Fibroblast of lung (primary cell): Measurements from ENCODE around the gene PLCD4. TPM values are rescaled to one million over a fixed set of nuclear protein-coding genes. Genes with fewer than 3 reads are reported as not detected.

ENCODE experiments used
- DNase-seq, 2 donors: peaks; one replicate each; pipeline versions ENCODE4 v3.0.0 to v3.0.0-alpha.2; 2010; ENCODE audit warnings: low read depth in 2 of 2
- H2AFZ ChIP-seq: 2 replicates; pipeline ENCODE4 v1.5.1; 2012; ENCODE audit warnings: low read length, control low read depth, inconsistent platforms
- H3K27ac ChIP-seq: 2 replicates; pipeline ENCODE4 v1.5.1; 2011; ENCODE audit warnings: low read length, control low read depth; ENCODE audit not compliant: insufficient read depth
- H3K27me3 ChIP-seq: 2 replicates; pipeline ENCODE4 v1.5.1; 2011; ENCODE audit warnings: mild to moderate bottlenecking, low read length; ENCODE audit not compliant: control insufficient read depth, insufficient read depth
- H3K36me3 ChIP-seq: 2 replicates; pipeline ENCODE4 v1.5.1; 2011; ENCODE audit warnings: low read length; ENCODE audit not compliant: control insufficient read depth, insufficient read depth
- H3K4me1 ChIP-seq: 2 replicates; pipeline ENCODE4 v1.5.1; 2011; ENCODE audit warnings: low read length; ENCODE audit not compliant: control insufficient read depth, insufficient read depth; ENCODE audit errors: extremely low read depth
- H3K4me2 ChIP-seq: 2 replicates; pipeline ENCODE4 v1.5.1; 2011; ENCODE audit warnings: low read length, control low read depth; ENCODE audit not compliant: insufficient read depth; ENCODE audit errors: extremely low read depth
- H3K4me3 ChIP-seq, 4 experiments: fragments of 200-600 bp in 1 of 4; sonication (generic) in 1 of 4; replicated peaks in 1 of 4; 2 replicates each; pipeline ENCODE4 v1.5.1; 2011 to 2016; ENCODE audit warnings: low read length in 4 of 4, low read depth in 3 of 4, mild to moderate bottlenecking in 3 of 4, control low read depth in 2 of 4, inconsistent platforms in 1 of 4, mixed read lengths in 1 of 4; ENCODE audit not compliant: insufficient read depth in 1 of 4; ENCODE audit errors: control extremely low read depth in 1 of 4
- H3K79me2 ChIP-seq: 2 replicates; pipeline ENCODE4 v1.5.1; 2012; ENCODE audit warnings: mild to moderate bottlenecking, low read length, inconsistent platforms; ENCODE audit not compliant: control insufficient read depth, insufficient read depth
- H3K9ac ChIP-seq: 2 replicates; pipeline ENCODE4 v1.5.1; 2011; ENCODE audit warnings: mild to moderate bottlenecking, low read length, control low read depth; ENCODE audit not compliant: insufficient read depth
- H3K9me3 ChIP-seq: 2 replicates; pipeline ENCODE4 v1.5.1; 2012; ENCODE audit warnings: low read depth, low read length; ENCODE audit not compliant: control insufficient read depth, insufficient read depth
- H4K20me1 ChIP-seq: 2 replicates; pipeline ENCODE4 v1.5.1; 2011; ENCODE audit warnings: low read length; ENCODE audit not compliant: control insufficient read depth, insufficient read depth; ENCODE audit errors: extremely low read depth
- CTCF ChIP-seq, 2 donors: IDR thresholded peaks in 1 of 2; conservative IDR thresholded peaks in 1 of 2; 1 replicate in 1 of 2; 2 replicates in 1 of 2; pipeline ENCODE4 v1.5.1; 2011 to 2012; ENCODE audit warnings: low read length in 2 of 2, control low read depth in 1 of 2, inconsistent platforms in 1 of 2, low read depth in 1 of 2, mild to moderate bottlenecking in 1 of 2
- EZH2 ChIP-seq: IDR thresholded peaks from 2 replicates; pipeline ENCODE4 v1.5.1; 2012; ENCODE audit warnings: low read length, control low read depth, mild to moderate bottlenecking; ENCODE audit errors: missing control alignments
- polyA plus RNA-seq, 2 donors: library from polyadenylated mRNA; depleted of rRNA in 1 of 2; stranded (reverse) in 1 of 2; unstranded in 1 of 2; fragments of >200 nt; gene quantifications; 2 replicates each; pipeline ENCODE4 v1.2.1, GENCODE V29; 2011 to 2012; ENCODE audit warnings: missing spikeins in 1 of 2
- total RNA-seq: library from RNA; depleted of rRNA; stranded (reverse); fragments of >200 nt; gene quantifications from 2 replicates; pipeline ENCODE4 v1.2.1, GENCODE V29; 2014

Gene PLCD4
- total and polyA plus RNA-seq, 2 donors (not counting 1 experiment from before 2014, with no cell fraction given), result 5.8 to 10.7 TPM

DNA sequence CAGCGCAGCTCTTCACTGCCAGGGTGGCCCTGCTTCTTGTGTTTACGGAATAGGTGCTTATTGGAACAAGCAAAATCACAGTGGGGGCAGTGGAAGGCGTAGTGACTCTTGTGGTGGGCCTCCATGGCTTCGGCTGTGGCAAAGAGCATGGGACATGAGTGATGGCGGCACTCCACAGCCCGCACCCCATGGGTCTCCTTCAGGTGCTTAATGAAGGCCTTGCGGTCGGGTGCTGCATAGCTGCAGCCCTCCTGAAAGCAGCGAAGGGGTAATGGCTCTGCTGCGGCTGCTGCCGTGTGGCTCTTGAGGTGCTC is 41.0 kb downstream of the PLCD4 start:
- Histone ChIP-seq H4K20me1 (no peaks in the 10 kb centered on the region), H3K27ac (no peak overlapping the region), H3K27me3 (no peaks in the 10 kb centered on the region), H3K9me3 (no peaks in the 10 kb centered on the region), H3K9ac (no peak overlapping the region), H2AFZ (no peak overlapping the region), H3K36me3 (peaks cover 16% of the 10 kb centered on the region), H3K4me3 (no peak overlapping the region), H3K4me2 (no peak overlapping the region), H3K79me2 (no peaks in the 10 kb centered on the region), H3K4me1 (no peaks in the 10 kb centered on the region)
- no peak for DNase-seq
- no peak for TF ChIP-seq EZH2

DNA sequence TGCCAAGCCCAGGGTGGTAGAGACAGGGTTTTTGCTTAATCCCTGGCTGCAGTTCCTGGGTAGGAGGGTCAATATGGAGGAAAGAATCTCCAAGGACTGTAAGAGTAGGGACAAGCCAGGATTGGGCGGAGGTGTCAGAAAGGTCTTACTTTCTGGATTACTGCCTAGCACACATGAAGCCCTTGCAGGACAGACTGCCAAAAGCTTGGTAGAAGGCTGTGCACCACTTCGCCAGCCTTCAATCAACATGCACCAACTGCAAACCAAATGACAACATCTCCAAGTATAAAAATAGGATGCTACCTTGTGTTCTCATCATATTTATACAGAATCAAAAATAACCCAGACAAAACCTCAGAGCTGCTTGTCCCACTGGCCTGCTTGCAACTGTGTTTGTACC is 48.1 kb downstream of the PLCD4 start:
- Histone ChIP-seq H3K9ac (no peak overlapping the region), H3K27me3 (no peaks in the 10 kb centered on the region), H3K27ac (no peak overlapping the region), H3K9me3 (no peaks in the 10 kb centered on the region), H3K79me2 (peaks cover 20% of the 10 kb centered on the region), H3K4me3 (no peak overlapping the region), H3K4me2 (no peak overlapping the region), H2AFZ (no peak overlapping the region), H3K4me1 (no peaks in the 10 kb centered on the region), H4K20me1 (no peaks in the 10 kb centered on the region), H3K36me3 (peaks cover 10% of the 10 kb centered on the region)
- DNase-seq, result no peak
- TF ChIP-seq CTCF (conservative IDR thresholded peaks at IDR 0.05 in 1 of 2, IDR thresholded peaks at IDR 0.05 in 1 of 2; ENCODE audit: low read depth in 1 of 2, low read length in 2 of 2), result no peak

DNA sequence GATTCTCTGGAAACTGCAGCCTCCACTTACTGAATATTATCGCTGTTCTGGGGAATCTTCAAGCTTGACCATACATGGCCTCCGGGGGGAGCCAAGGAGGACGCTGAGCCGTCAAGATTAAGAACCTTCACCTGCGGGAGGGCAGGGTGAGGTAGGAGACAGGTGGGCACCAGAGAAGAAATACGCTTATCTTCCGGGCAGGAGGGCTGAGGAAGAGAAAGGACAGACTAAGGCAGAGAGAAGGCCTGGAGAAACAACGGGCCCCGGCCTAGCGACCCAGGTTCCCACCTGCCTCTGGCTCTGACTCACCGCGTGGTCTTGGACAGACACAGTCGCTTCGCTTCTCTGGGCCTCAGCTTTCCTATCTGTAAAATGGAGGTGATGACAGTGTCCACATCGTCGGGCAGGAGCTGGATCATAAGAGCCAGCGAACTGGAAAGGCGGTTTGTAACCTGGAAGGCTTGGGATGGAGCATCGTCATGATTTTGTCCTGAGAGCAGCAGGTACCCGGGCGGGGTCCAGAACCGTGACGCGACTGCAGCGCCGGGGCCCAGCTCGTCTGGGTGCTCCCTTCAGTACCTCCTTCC is 51.1 kb downstream of the PLCD4 start:
- peak; percentile 27 to 36 for DNase-seq
- Histone ChIP-seq H3K27me3 (no peaks in the 10 kb centered on the region), H3K9me3 (no peaks in the 10 kb centered on the region), H3K36me3 (peaks cover 19% of the 10 kb centered on the region), H3K27ac (peak overlapping the region; percentile 57), H3K4me3 (peak overlapping the region; percentile 40 to 95 (median 74)), H3K79me2 (peaks cover 20% of the 10 kb centered on the region), H3K4me2 (peak overlapping the region; percentile 79), H3K9ac (peak overlapping the region; percentile 35), H2AFZ (peak overlapping the region; percentile 67), H4K20me1 (no peaks in the 10 kb centered on the region), H3K4me1 (no peaks in the 10 kb centered on the region)
- no peak for TF ChIP-seq EZH2
- TF ChIP-seq CTCF (conservative IDR thresholded peaks at IDR 0.05 in 1 of 2, IDR thresholded peaks at IDR 0.05 in 1 of 2; ENCODE audit: low read depth in 1 of 2, low read length in 2 of 2), result peak; percentile 47 to 48
